ENCODE measurements around the gene SIT1.

Gene SIT1

GRCh38 chr9:35682051-35682450 lies 31.3 kb upstream of the SIT1 start:
- DNase-seq: no peak

- DNase-seq: no peak
Observed at GRCh38 chr9:35681341-35682002, 30.7 kb upstream of the SIT1 start.

GRCh38 chr9:35680331-35681105 lies 29.8 kb upstream of the SIT1 start:
- no peak for DNase-seq

- DNase-seq: no peak
Observed at GRCh38 chr9:35679766-35680330, 29.1 kb upstream of the SIT1 start.

GRCh38 chr9:35679091-35679490 lies 28.4 kb upstream of the SIT1 start:
- DNase-seq: no peak

- no peak for DNase-seq
Observed at GRCh38 chr9:35675732-35676392, 25.1 kb upstream of the SIT1 start.

GRCh38 chr9:35675204-35675603 lies 24.5 kb upstream of the SIT1 start:
- DNase-seq: no peak

GRCh38 chr9:35674025-35674361 lies 23.3 kb upstream of the SIT1 start:
- no peak for DNase-seq

- DNase-seq: peak; percentile 55
Observed at GRCh38 chr9:35673132-35674024, 22.6 kb upstream of the SIT1 start, which contains the start of gene CA9. Gene CA9 (plus strand): TSS chr9:35673928. CDS start chr9:35673960, 32 bp downstream.

GRCh38 chr9:35669331-35670145 lies 18.8 kb upstream of the SIT1 start:
- no peak for DNase-seq

- no peak for DNase-seq
Observed at GRCh38 chr9:35667939-35668338, 17.2 kb upstream of the SIT1 start.

GRCh38 chr9:35666549-35666948 lies 15.8 kb upstream of the SIT1 start:
- DNase-seq: no peak

- no peak for DNase-seq
Observed at GRCh38 chr9:35666045-35666444, 15.3 kb upstream of the SIT1 start.

- DNase-seq: no peak
Observed at GRCh38 chr9:35665471-35665818, 14.7 kb upstream of the SIT1 start.

GRCh38 chr9:35664531-35665470 lies 14.1 kb upstream of the SIT1 start, which contains the start of gene ARHGEF39:
Gene ARHGEF39 (minus strand): TSS chr9:35665195. CDS start chr9:35665169, 26 bp downstream.
- peak; percentile 89 for DNase-seq

- no peak for DNase-seq
Observed at GRCh38 chr9:35662437-35662836, 11.7 kb upstream of the SIT1 start.

GRCh38 chr9:35661756-35662350 lies 11.1 kb upstream of the SIT1 start:
- no peak for DNase-seq

- no peak for DNase-seq
Observed at GRCh38 chr9:35660966-35661415, 10.3 kb upstream of the SIT1 start.

GRCh38 chr9:35659340-35659739 lies 8.6 kb upstream of the SIT1 start:
- DNase-seq: no peak

GRCh38 chr9:35658968-35659220 lies 8.2 kb upstream of the SIT1 start:
- no peak for DNase-seq
